GM18868 (cell line): ENCODE measurements around the gene KEAP1.
"Not testable (repeated sequence)": the region's sequence is repeated elsewhere in the genome, so short reads cannot be mapped to it uniquely, and the experiment has no call there.

Source experiments
- ATAC-seq: cut with Tn5 transposase; IDR thresholded peaks from one replicate; pipeline ENCODE4 v1.9.1; 2021; ENCODE audit warnings: mild to moderate bottlenecking, moderate library complexity; ENCODE audit not compliant: unreplicated experiment

Gene KEAP1

DNA sequence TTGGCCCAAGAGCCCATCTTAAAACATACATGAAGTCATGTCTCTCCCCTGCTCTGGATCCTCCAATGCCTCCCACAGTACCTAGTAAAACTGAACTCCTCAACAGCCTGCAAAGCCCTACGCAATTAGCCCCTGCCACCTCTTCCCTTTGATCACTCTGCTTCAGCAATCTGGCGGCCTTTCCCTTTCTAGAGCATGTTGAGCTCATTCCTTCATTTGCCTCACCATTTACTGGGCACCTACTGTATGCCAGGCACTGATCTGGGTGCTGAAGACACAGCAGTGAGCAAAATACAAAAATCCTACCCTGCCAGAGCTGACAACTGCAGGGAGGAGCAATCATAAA, 2.9 kb downstream of the KEAP1 start:
- no peak for ATAC-seq

GRCh38 chr19:10499550-10500246, 3.5 kb downstream of the KEAP1 start:
- no peak for ATAC-seq

- ATAC-seq: no peak
Measured at GRCh38 chr19:10497371-10497770, 5.8 kb downstream of the KEAP1 start.

DNA sequence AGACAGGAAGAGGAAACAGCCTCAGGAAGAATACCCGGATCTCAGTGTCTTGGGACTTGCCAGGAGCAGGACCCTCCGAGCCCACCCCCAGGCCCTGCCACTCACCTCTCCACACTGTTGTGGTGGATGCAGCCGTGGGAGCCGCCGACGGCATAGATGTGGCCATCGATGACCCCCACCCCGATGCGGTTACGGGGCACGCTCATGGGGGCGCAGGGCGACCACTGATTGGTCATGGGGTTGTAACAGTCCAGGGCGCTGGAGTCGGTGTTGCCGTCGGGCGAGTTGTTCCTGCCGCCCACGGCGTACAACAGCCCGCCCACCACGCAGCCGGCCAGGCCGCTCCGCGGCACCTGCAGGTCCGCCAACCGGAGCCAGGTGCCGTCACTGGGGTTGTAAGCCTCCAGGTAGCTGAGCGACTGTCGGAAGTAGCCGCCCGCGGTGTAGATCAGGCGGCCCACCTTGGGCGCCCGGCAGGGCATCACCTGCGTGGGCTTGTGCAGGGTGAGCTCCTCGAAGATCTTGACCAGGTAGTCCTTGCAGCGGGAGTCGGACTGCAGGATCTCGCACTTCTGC, 11.6 kb downstream of the KEAP1 start:
- no peak for ATAC-seq

DNA sequence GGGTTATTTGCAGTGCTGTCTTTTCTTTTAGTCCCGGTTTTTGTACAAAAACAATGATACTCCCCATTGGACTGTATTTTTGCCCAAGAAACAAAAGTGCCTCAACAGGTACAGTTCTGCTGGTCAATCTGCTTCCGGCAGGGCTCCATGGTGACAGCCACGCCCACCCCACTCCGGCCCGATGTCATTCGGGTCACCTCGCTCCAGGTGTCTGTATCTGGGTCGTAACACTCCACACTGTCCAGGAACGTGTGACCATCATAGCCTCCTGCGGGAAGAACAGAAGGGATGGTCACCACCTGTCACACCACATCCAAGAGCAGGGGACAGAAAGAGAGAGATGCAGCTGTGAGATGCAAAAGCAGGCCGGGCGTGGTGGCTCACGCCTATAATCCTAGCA, 16.6 kb downstream of the KEAP1 start:
- ATAC-seq: no peak

- ATAC-seq: no peak
Measured at GRCh38 chr19:10478903-10479384, 24.2 kb downstream of the KEAP1 start.

- no peak for ATAC-seq
Measured at GRCh38 chr19:10478476-10478875, 24.7 kb downstream of the KEAP1 start.

DNA sequence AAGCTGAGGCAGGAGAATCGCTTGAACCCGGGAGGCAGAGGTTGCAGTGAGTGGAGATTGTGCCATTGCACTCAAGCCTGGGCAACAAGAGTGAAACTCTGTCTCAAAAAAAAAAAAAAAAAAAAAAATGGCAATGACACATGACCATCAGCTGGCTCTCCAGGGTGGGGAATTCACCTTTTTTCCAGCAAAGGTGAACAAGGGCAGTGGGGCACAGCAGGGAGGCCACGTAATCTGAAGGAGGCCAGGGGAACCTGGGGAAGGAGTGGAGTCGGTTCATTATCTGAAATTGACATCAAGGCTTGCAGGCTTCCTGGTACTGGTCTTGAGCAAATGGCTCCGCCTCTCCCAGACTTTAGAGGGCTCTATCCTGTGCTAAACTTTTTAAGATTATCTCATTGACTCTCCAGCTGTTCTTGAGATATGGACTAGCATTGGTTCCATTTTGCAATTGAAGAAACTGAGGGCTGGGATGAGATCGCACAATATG, 28.1 kb downstream of the KEAP1 start:
- no peak for ATAC-seq

DNA sequence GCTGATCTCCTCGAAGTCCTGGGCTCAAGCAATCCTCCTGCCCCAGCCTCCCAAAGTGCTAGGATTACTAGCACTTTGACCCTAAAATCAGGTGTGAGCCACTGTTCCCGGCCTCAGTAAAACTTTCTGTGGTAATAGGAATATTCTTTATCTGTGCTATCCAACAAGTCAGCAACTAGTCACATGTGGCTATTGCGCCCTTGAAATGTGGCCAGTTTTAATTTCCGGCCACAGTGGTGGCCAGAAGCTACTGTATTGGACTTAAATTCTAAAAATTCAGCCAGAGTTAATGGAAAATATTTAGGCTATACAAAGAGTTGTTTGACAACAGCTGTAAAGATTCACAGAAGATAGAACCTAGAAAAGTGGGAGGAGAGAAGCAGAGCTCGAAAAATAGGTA, 30.0 kb downstream of the KEAP1 start:
- ATAC-seq: no peak

GRCh38 chr19:10471909-10472308, 31.2 kb downstream of the KEAP1 start:
- no peak for ATAC-seq

DNA sequence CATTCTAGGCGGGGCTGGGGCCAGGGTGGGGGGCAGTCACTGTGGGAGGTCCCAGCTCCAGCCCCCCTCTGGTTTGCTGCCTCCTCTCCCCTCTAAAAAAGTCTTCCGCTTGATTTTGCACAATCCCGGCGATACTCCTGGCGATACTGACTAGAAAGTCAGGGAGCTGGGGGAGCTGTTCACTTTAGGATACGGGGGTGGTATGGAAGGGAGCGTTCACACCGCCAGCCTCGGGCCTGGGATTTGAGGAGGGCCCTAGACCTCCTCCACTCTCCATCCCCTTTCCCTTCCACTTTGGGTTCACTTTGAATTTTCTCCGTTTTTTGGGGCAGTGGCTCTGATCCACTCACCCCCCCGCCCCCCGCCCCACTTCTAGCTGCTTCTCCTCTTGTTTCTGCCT, 35.0 kb downstream of the KEAP1 start:
- no peak for ATAC-seq

DNA sequence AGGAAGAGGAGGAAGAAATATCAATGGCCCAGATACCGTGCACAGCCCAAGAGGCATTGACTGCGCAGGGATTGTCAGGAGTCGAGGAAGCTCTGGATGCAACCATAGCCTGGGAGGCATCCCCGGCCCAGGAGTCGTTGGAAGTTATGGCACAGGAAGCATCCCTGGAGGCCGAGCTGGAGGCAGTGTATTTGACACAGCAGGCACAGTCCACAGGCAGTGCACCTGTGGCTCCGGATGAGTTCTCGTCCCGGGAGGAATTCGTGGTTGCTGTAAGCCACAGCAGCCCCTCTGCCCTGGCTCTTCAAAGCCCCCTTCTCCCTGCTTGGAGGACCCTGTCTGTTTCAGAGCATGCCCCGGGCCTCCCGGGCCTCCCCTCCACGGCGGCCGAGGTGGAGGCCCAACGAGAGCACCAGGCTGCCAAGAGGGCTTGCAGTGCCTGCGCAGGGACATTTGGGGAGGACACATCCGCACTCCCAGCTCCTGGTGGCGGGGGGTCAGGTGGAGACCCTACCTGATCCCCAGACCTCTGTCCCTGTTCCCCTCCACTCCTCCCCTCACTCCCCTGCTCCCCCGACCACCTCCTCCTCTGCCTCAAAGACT, 36.0 kb downstream of the KEAP1 start:
- no peak for ATAC-seq

GRCh38 chr19:10464456-10464855, 38.7 kb downstream of the KEAP1 start:
- ATAC-seq: no peak

DNA sequence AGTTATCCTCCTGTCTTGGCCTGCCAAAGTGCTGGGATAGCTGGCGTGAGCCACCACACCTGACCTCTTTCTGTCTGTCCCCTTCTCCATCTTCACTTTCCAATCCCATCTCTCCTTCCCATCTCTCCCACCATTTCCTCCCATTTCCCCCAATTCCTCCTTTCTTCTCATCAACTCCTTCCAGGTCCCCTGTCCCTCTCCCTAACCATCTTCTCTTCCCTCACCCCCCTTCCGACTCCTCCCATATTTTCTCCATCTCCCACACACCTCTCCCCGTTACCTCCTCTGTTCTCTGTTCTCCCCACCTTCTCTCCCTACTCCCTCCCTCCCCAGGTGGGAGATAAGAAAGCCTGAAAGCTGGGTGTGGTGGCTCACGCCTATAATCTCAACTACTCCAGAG, 40.6 kb downstream of the KEAP1 start:
- no peak for ATAC-seq

DNA sequence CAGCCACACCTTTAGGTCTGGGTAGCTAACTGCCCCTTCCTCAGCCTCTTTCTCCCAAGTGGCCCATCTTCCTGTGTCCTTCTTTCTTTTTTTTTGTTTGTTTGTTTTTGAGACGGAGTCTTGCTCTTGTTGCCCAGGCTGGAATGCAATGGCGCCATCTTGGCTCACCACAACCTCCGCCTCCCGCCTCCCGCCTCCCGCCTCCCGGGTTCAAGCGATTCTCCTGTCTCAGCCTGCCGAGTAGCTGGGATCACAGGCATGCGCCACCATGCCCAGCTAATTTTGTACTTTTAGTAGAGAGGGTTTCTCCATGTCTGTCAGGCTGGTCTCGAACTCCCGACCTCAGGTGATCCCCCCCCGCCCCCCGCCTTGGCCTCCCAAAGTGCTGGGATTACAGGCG, 41.1 kb downstream of the KEAP1 start:
- ATAC-seq: not testable (repeated sequence)

DNA sequence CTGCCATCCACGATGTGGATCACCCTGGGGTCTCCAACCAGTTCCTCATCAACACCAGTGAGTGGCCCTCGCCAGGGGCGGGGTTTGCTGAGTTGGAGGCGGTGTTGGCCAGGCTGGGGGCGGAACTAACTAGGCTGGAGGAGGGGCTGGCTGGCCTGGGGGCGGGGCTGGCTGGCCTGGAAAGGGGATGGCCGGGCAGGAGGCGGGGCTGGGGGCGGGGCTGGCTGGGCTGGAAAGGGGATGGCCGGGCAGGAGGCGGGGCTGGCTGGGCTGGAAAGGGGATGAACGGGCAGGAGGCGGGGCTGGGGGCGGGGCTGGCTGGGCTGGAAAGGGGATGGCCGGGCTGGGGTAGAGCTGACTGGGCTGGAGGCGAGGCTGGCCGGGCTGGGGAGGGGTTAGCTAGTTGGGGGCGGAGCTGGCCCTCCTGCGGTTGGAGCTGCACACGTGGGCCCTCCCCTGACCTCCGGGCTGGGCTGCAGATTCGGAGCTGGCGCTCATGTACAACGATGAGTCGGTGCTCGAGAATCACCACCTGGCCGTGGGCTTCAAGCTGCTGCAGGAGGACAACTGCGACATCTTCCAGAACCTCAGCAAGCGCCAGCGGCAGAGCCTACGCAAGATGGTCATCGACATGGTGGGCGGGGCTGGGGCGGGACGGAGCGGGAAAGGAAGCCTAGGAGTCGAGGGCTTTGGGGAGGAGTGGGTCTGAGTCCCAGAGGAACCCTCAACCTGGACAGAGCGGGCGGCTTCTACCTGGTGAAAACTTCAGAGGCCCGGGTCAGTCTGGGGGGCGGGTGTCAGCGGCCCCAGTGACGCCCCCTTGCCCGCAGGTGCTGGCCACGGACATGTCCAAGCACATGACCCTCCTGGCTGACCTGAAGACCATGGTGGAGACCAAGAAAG, 41.9 kb downstream of the KEAP1 start:
- peak; percentile 63 for ATAC-seq

GRCh38 chr19:10460714-10461046, 42.5 kb downstream of the KEAP1 start:
- no peak for ATAC-seq

GRCh38 chr19:10458733-10459132, 44.4 kb downstream of the KEAP1 start:
- not testable (repeated sequence) for ATAC-seq

- ATAC-seq: no peak
Measured at GRCh38 chr19:10454267-10454666, 48.9 kb downstream of the KEAP1 start.

DNA sequence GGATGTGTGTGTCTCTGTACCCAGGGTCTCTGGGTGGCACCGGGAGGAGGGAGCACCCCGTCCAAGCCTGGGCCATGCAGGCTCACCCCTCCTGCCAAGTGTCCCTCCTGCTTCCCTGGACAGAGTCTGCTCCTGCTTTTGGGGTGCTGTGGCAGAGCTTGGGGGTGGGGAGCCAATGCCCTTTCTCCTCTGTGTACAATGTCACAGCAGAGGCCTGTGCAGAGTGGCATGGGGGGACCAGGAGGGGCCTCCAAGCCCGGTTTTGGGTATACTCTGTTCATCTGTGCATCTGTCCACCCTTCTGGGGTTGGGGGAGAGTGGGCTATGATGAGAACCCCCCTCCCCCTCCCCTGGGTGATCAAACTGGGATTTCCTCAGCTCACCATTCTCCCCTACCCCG, 49.3 kb downstream of the KEAP1 start:
- no peak for ATAC-seq
